MM.1S (cell line): ENCODE results near the gene LCE2A.

Source experiments
- DNase-seq: peaks from one replicate; pipeline ENCODE4 v3.0.0-alpha.2; 2015
- H2AFZ ChIP-seq: fragments of 300-600 bp; sonication (generic); 2 replicates; pipeline ENCODE4 v1.6.0; 2016; ENCODE audit warnings: antibody characterized with exemption, low read length
- H3F3A ChIP-seq: fragments of 300-600 bp; sonication (generic); 2 replicates; pipeline ENCODE4 v1.6.1; 2016; ENCODE audit warnings: mild to moderate bottlenecking, antibody characterized with exemption, low read length, moderate library complexity, mixed read lengths; ENCODE audit not compliant: insufficient read depth
- H3K27ac ChIP-seq: fragments of 300-600 bp; sonication (generic); 2 replicates; pipeline ENCODE4 v1.5.1; 2016; ENCODE audit warnings: mild to moderate bottlenecking, low read length
- H3K27me3 ChIP-seq: fragments of 300-600 bp; sonication (generic); replicated peaks from 2 replicates; pipeline ENCODE4 v1.6.0; 2016; ENCODE audit warnings: low read length; ENCODE audit not compliant: insufficient read depth
- H3K36me3 ChIP-seq: fragments of 300-600 bp; sonication (generic); replicated peaks from 2 replicates; pipeline ENCODE4 v1.6.1; 2016; ENCODE audit warnings: mild to moderate bottlenecking, low read length, mixed read lengths; ENCODE audit not compliant: insufficient read depth
- H3K4me1 ChIP-seq: fragments of 300-600 bp; sonication (generic); 2 replicates; pipeline ENCODE4 v1.6.1; 2016; ENCODE audit warnings: low read length, mixed read lengths
- H3K4me2 ChIP-seq: fragments of 300-600 bp; sonication (generic); 2 replicates; pipeline ENCODE4 v1.6.0; 2016; ENCODE audit warnings: low read depth, low read length
- H3K4me3 ChIP-seq: fragments of 300-600 bp; sonication (generic); 2 replicates; pipeline ENCODE4 v1.5.1; 2016; ENCODE audit warnings: low read length, mixed read lengths
- H3K79me2 ChIP-seq: fragments of 300-600 bp; sonication (generic); 2 replicates; pipeline ENCODE4 v1.6.1; 2016; ENCODE audit warnings: mixed run types, low read length, mixed read lengths
- H3K9ac ChIP-seq: fragments of 300-600 bp; sonication (generic); 2 replicates; pipeline ENCODE4 v1.6.1; 2016; ENCODE audit warnings: low read length, mixed read lengths
- H3K9me2 ChIP-seq: fragments of 300-600 bp; sonication (generic); replicated peaks from 2 replicates; pipeline ENCODE4 v1.6.1; 2016; ENCODE audit warnings: mild to moderate bottlenecking, low read length, mixed read lengths; ENCODE audit not compliant: insufficient read depth
- H3K9me3 ChIP-seq: fragments of 300-600 bp; sonication (generic); replicated peaks from 2 replicates; pipeline ENCODE4 v1.6.1; 2016; ENCODE audit warnings: mild to moderate bottlenecking, low read length, mixed read lengths; ENCODE audit not compliant: insufficient read depth
- H4K20me1 ChIP-seq: fragments of 300-600 bp; sonication (generic); 2 replicates; pipeline ENCODE4 v1.6.1; 2016; ENCODE audit warnings: mild to moderate bottlenecking, low read length, moderate library complexity, mixed read lengths; ENCODE audit not compliant: insufficient read depth
- EZH2 ChIP-seq: fragments of 300-600 bp; sonication (generic); optimal IDR thresholded peaks from 2 replicates; pipeline ENCODE3; 2017; ENCODE audit warnings: low read depth, mild to moderate bottlenecking, antibody characterized with exemption, low read length, mixed read lengths
- EZH2phosphoT487 ChIP-seq: fragments of 300-600 bp; sonication (generic); IDR thresholded peaks from 2 replicates; pipeline ENCODE4 v1.6.1; 2018; ENCODE audit warnings: antibody characterized with exemption, low read length
- TF ChIP-seq, protein P1 (sequence below): fragments of 300-600 bp; sonication (generic); IDR thresholded peaks from 2 replicates; pipeline ENCODE4 v1.5.1; 2016; ENCODE audit warnings: antibody characterized with exemption, low read length, mixed read lengths

The LCE2A gene, protein sequence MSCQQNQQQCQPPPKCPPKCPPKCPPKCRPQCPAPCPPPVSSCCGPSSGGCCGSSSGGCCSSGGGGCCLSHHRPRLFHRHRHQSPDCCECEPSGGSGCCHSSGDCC

DNA sequence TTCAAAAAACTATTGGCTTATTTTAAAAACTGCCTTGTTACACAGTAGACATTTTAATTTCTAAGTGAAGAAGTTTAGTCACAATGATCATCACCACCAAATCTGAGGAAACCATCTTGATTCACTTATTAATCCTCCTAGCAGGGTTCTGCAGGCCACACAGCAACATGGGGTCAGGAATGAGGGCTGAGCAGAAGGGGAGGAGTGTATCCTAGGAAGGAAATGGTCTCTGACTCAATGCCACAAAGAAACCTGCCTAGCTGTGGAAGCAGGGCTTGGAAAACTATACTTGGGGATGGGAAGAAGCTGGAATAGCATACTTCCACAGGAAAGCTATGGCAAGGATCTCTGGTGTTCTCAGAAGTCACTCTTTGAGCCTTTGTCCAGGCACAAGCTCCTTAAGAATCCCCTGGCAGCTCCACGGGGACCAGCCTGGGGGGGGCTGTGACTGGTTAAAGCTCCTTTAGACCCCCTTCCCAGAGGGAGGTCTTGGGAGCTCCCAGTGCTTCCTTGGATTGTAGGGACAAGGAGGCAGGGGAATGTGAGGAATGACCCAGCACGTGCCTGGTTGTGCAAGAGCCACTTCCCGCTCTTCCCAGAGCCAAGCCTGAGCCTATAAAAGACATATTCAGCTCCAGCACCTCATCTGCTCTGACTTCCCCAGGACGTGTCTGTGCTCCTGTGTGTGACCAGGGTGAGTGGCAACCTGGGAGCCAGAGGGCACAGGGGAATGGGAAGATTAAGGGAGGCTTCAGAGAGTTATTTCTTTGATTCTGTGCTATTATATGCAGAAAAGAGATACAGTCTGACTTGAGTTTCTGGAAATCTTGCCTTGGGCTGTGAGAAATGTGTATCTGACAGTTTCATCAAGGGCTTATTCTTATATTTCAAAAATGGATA lies at the start of gene LCE2A:
Gene LCE2A (plus strand): TSS at position 645 of the 900 bp plus-strand sequence. CDS start 557 bp downstream, outside the sequence.
- DNase-seq = no peak
- no peak within 1 kb of the TSS for H2AFZ ChIP-seq

DNA sequence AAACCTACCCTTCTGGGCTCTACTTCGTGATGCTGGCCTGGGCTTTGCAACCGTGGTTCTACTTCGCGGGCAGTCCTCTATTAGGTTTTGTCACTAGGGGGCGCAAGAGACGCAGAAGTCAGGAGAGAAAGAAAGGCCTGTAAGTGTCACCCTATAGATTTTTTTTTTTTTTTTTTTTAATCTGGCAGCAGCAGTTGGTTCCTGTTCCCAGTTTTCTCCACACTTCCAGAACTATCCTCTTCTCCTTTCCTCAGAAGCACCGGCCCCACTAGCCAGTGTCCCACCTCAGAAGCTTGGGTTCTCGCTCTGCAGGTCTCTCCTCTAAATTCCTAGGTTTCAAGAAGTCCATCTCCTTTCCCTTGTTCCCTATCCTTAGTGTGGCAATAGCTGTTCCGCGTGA lies 44.0 kb upstream of the LCE2A start:
- Histone ChIP-seq H3K27ac (no peak overlapping the region), H3K9ac (no peak overlapping the region), H4K20me1 (no peaks in the 10 kb centered on the region), H3K27me3 (no peaks in the 10 kb centered on the region), H3K9me2 (no peaks in the 10 kb centered on the region), H3K79me2 (no peaks in the 10 kb centered on the region), H3K36me3 (no peaks in the 10 kb centered on the region), H3F3A (no peaks in the 10 kb centered on the region), H3K9me3 (no peaks in the 10 kb centered on the region), H2AFZ (peak overlapping the region; percentile 41), H3K4me3 (no peak overlapping the region), H3K4me1 (no peaks in the 10 kb centered on the region), H3K4me2 (peak overlapping the region; percentile 27; the same call in 1 of the 2 replicates)
- peak; percentile 81 for DNase-seq
- TF ChIP-seq EZH2 (no peak), EZH2phosphoT487 (no peak)
- TF ChIP-seq, protein P1, sequence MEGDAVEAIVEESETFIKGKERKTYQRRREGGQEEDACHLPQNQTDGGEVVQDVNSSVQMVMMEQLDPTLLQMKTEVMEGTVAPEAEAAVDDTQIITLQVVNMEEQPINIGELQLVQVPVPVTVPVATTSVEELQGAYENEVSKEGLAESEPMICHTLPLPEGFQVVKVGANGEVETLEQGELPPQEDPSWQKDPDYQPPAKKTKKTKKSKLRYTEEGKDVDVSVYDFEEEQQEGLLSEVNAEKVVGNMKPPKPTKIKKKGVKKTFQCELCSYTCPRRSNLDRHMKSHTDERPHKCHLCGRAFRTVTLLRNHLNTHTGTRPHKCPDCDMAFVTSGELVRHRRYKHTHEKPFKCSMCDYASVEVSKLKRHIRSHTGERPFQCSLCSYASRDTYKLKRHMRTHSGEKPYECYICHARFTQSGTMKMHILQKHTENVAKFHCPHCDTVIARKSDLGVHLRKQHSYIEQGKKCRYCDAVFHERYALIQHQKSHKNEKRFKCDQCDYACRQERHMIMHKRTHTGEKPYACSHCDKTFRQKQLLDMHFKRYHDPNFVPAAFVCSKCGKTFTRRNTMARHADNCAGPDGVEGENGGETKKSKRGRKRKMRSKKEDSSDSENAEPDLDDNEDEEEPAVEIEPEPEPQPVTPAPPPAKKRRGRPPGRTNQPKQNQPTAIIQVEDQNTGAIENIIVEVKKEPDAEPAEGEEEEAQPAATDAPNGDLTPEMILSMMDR = peak; percentile 95

More for the DNA sequence above, at the start of gene LCE2A:
- H3F3A ChIP-seq = no peaks in the 10 kb centered on the region
- TF ChIP-seq EZH2phosphoT487 (no peak), EZH2 (no peak)
- TF ChIP-seq, protein P1 = no peak
- H3K79me2 ChIP-seq = no peaks in the 10 kb centered on the region
- no peak within 1 kb of the TSS for H3K4me3 ChIP-seq
- no peaks in the 10 kb centered on the region for H3K9me2 ChIP-seq
- H3K9ac ChIP-seq = no peak within 1 kb of the TSS
- no peak within 1 kb of the TSS for H3K27ac ChIP-seq
- no peaks in the 10 kb centered on the region for H3K4me1 ChIP-seq
- H3K9me3 ChIP-seq = no peaks in the 10 kb centered on the region
- no peaks in the 10 kb centered on the region for H3K27me3 ChIP-seq
- no peaks in the 10 kb centered on the region for H4K20me1 ChIP-seq
- H3K36me3 ChIP-seq = no peaks in the 10 kb centered on the region
- no peak within 1 kb of the TSS for H3K4me2 ChIP-seq

DNA sequence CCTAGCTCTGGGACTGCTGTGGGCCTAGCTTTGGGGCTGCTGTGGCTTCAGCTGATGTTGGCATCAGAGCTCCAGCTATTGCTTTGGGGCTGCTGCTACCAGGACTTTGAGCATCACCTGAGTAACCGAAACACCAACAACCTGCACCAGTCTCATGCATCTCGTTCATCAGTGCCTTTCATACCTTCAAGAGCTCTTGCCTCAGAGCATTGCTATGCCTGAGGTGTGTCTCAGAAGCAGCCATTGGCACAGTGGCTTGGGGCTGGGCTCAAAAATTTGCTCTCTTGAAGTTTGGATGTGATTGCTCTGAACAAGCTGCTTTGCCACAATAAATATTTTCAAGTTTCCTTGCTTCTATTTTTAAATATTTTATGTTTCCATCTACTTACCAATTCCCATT lies 41.7 kb upstream of the LCE2A start:
- H3K27me3 ChIP-seq = no peaks in the 10 kb centered on the region
- H3K9me3 ChIP-seq = no peaks in the 10 kb centered on the region
- H3F3A ChIP-seq = no peaks in the 10 kb centered on the region

More for the DNA sequence above, 41.7 kb upstream of the LCE2A start:
- H3K4me1 ChIP-seq = no peaks in the 10 kb centered on the region
- H3K27ac ChIP-seq = no peak overlapping the region
- H3K4me2 ChIP-seq = no peak overlapping the region
- H2AFZ ChIP-seq = no peak overlapping the region
- DNase-seq = no peak
- no peaks in the 10 kb centered on the region for H3K9me2 ChIP-seq
- TF ChIP-seq EZH2 (no peak), EZH2phosphoT487 (no peak)
- TF ChIP-seq, protein P1 = no peak
- H3K4me3 ChIP-seq = no peak overlapping the region
- no peaks in the 10 kb centered on the region for H3K79me2 ChIP-seq
- no peak overlapping the region for H3K9ac ChIP-seq
- no peaks in the 10 kb centered on the region for H4K20me1 ChIP-seq
- H3K36me3 ChIP-seq = no peaks in the 10 kb centered on the region
